ENCODE measurements around the gene ZNF827. TPM values are rescaled to one million over a fixed set of nuclear protein-coding genes. Genes with fewer than 3 reads are reported as not detected.
A peak's percentile ranks its signal among the peaks of the same experiment; 100 is the strongest.

Gene ZNF827
- total and polyA plus RNA-seq, 5 donors: 4.8 to 18.4 (median 15.5) TPM

- Histone ChIP-seq H3K4me1 (ENCODE audit: control insufficient read depth, insufficient read depth, low read length) (peaks cover 24% of the 10 kb centered on the region), H3K27me3 (ENCODE audit: control insufficient read depth, insufficient read depth) (no peaks in the 10 kb centered on the region), H3K27ac (ENCODE audit: low read length) (peak overlapping the region; percentile 96), H3K9me3 (ENCODE audit: control insufficient read depth, low read length) (no peaks in the 10 kb centered on the region), H3K4me3 (ENCODE audit: low read length) (peak overlapping the region; percentile 65)
- 51% methylated on average over 14 of the region's 14 CpGs for WGBS
- no peak for ATAC-seq
- intact Hi-C loops (cut with DNase I): loop anchor here in 2 of 4 donors (5.0 to 10.0 kb wide), 4 partner anchors 83 to 203 kb away; partner anchors contain the start of gene ZNF827 (in 2 of the 2)
- peak in 1 of 3 donors; percentile 24 for DNase-seq
Measured at GRCh38 chr4:145732001-145732815, 206.4 kb downstream of the ZNF827 start.

GRCh38 chr4:145731028-145731427, 207.6 kb downstream of the ZNF827 start:
- 73% methylated on average over 1 of the region's 1 CpG for WGBS
- Histone ChIP-seq H3K4me1 (ENCODE audit: control insufficient read depth, insufficient read depth, low read length) (peaks cover 19% of the 10 kb centered on the region), H3K27me3 (ENCODE audit: control insufficient read depth, insufficient read depth) (no peaks in the 10 kb centered on the region)

DNA sequence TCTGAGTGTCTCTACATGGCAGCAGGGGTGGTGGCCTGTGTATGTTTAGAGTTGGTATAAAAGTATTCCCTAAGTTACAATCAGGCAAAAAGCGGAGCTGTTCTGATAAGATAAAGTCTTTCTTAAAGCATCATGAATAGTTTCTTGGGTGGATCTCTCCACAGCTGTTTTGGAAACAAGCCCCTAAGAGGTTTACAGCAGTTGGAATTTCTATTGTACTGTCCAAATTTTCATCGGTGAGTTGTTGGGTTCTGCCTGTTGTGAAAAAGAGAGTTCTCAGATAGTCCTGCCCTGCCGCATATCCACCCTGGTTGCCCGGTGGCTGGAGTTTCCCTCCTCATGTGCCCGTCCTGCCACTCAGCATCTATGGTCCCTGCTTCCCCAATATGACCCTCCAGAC, 208.6 kb downstream of the ZNF827 start:
- DNase-seq (no peak), ATAC-seq (no peak)
- H3K27me3 ChIP-seq (ENCODE audit: control insufficient read depth, insufficient read depth): no peaks in the 10 kb centered on the region
- no peak overlapping the region for H3K27ac ChIP-seq (ENCODE audit: low read length)
- WGBS: 61% methylated on average over 5 of the region's 5 CpGs
- intact Hi-C loops (cut with DNase I): loop anchor here in 2 of 4 donors (5.0 to 10.0 kb wide), 4 partner anchors 85 to 205 kb away; partner anchors contain the start of gene ZNF827 (in 2 of the 2)
- H3K4me3 ChIP-seq (ENCODE audit: low read length): no peak overlapping the region
- peaks cover 11% of the 10 kb centered on the region for H3K4me1 ChIP-seq (ENCODE audit: control insufficient read depth, insufficient read depth, low read length)
- no peaks in the 10 kb centered on the region for H3K9me3 ChIP-seq (ENCODE audit: control insufficient read depth, low read length)

More at GRCh38 chr4:145731028-145731427, 207.6 kb downstream of the ZNF827 start:
- no peaks in the 10 kb centered on the region for H3K9me3 ChIP-seq (ENCODE audit: control insufficient read depth, low read length)
- intact Hi-C loops (cut with DNase I): loop anchor here in 2 of 4 donors (5.0 to 10.0 kb wide), 4 partner anchors 84 to 204 kb away; partner anchors contain the start of gene ZNF827 (in 2 of the 2)
- no peak for ATAC-seq
- no peak overlapping the region for H3K27ac ChIP-seq (ENCODE audit: low read length)
- no peak overlapping the region for H3K4me3 ChIP-seq (ENCODE audit: low read length)
- no peak for DNase-seq

GRCh38 chr4:145723336-145723735, 215.3 kb downstream of the ZNF827 start:
- intact Hi-C loops (cut with DNase I): no loop called here
- WGBS: 95% methylated on average over 2 of the region's 2 CpGs
- no peak for ATAC-seq

GRCh38 chr4:145722561-145722960, 216.1 kb downstream of the ZNF827 start:
- Histone ChIP-seq H3K27ac (ENCODE audit: low read length) (no peak overlapping the region), H3K9me3 (ENCODE audit: control insufficient read depth, low read length) (no peaks in the 10 kb centered on the region), H3K27me3 (ENCODE audit: control insufficient read depth, insufficient read depth) (no peaks in the 10 kb centered on the region), H3K4me1 (ENCODE audit: control insufficient read depth, insufficient read depth, low read length) (peaks cover 2% of the 10 kb centered on the region), H3K4me3 (ENCODE audit: low read length) (no peak overlapping the region)
- DNase-seq: no peak
- ATAC-seq: no peak
- 98% methylated on average over 1 of the region's 1 CpG for WGBS
- intact Hi-C loops (cut with DNase I): no loop called here

More at GRCh38 chr4:145723336-145723735, 215.3 kb downstream of the ZNF827 start:
- H3K27ac ChIP-seq (ENCODE audit: low read length): no peak overlapping the region
- H3K27me3 ChIP-seq (ENCODE audit: control insufficient read depth, insufficient read depth): no peaks in the 10 kb centered on the region
- H3K4me1 ChIP-seq (ENCODE audit: control insufficient read depth, insufficient read depth, low read length): peaks cover 2% of the 10 kb centered on the region
- no peaks in the 10 kb centered on the region for H3K9me3 ChIP-seq (ENCODE audit: control insufficient read depth, low read length)
- no peak for DNase-seq
- H3K4me3 ChIP-seq (ENCODE audit: low read length): no peak overlapping the region

GRCh38 chr4:145720656-145721055, 218.0 kb downstream of the ZNF827 start:
- 87% methylated on average over 3 of the region's 3 CpGs for WGBS
- Histone ChIP-seq H3K9me3 (ENCODE audit: control insufficient read depth, low read length) (no peaks in the 10 kb centered on the region), H3K4me1 (ENCODE audit: control insufficient read depth, insufficient read depth, low read length) (peaks cover 2% of the 10 kb centered on the region), H3K27ac (ENCODE audit: low read length) (no peak overlapping the region), H3K27me3 (ENCODE audit: control insufficient read depth, insufficient read depth) (no peaks in the 10 kb centered on the region), H3K4me3 (ENCODE audit: low read length) (no peak overlapping the region)
- no peak for ATAC-seq
- DNase-seq: no peak
- intact Hi-C loops (cut with DNase I): no loop called here

DNA sequence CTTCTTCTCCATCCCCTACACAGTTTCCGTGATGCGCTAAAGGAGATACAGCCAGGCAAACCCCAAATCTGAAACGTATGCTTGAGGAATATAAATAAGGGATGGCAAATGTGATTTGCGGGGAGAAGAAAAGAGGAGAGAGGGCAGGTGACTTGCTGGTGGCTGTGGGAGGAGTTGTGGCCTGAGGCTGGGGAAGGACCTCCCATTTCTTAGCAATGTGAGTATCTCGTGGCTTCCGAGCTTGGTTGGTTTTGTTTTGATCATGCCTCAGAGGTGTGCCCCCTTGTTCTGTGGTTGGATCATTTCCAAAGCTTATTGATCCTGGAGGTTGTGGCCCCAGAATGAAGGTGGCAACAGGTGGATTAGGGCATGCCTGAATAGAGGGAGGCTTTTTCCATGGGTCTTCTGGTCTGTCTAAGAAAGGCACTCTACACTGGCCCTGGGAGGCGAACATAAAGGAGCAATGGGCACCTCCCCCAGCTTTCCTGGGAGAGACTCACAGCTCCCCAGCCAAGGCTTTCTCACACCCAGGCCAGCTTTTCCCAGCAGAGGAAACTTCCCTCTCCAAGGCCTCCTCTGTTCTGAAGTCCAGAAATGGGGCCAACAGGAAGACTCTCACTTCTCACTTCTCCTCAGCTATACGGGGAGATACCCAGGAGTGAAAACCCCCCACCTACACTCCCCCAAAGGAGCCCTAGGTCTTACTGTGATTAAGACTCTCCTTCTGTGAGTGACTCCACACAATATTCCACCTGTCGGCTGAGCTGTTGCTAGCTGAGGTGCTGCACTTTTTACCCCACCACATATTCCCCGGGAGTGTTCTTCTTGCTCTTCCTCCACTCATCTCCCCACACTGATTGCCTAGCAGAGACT, 218.6 kb downstream of the ZNF827 start:
- no peak for DNase-seq
- no peak for ATAC-seq
- Histone ChIP-seq H3K27me3 (ENCODE audit: control insufficient read depth, insufficient read depth) (no peaks in the 10 kb centered on the region), H3K27ac (ENCODE audit: low read length) (no peak overlapping the region), H3K4me1 (ENCODE audit: control insufficient read depth, insufficient read depth, low read length) (peaks cover 2% of the 10 kb centered on the region), H3K4me3 (ENCODE audit: low read length) (no peak overlapping the region), H3K9me3 (ENCODE audit: control insufficient read depth, low read length) (no peaks in the 10 kb centered on the region)
- WGBS: 71% methylated on average over 10 of the region's 10 CpGs
- intact Hi-C loops (cut with DNase I): no loop called here

GRCh38 chr4:145716661-145717200, 221.9 kb downstream of the ZNF827 start:
- intact Hi-C loops (cut with DNase I): no loop called here
- no peaks in the 10 kb centered on the region for H3K27me3 ChIP-seq (ENCODE audit: control insufficient read depth, insufficient read depth)
- H3K4me3 ChIP-seq (ENCODE audit: low read length): no peak overlapping the region
- no peak for DNase-seq
- no peak for ATAC-seq
- H3K9me3 ChIP-seq (ENCODE audit: control insufficient read depth, low read length): no peaks in the 10 kb centered on the region
- H3K27ac ChIP-seq (ENCODE audit: low read length): no peak overlapping the region
- 85% methylated on average over 1 of the region's 1 CpG for WGBS
- H3K4me1 ChIP-seq (ENCODE audit: control insufficient read depth, insufficient read depth, low read length): peaks cover 2% of the 10 kb centered on the region

- Histone ChIP-seq H3K9me3 (ENCODE audit: control insufficient read depth, low read length) (peaks cover under 1% of the 10 kb centered on the region), H3K4me1 (ENCODE audit: control insufficient read depth, insufficient read depth, low read length) (peaks cover 2% of the 10 kb centered on the region), H3K4me3 (ENCODE audit: low read length) (no peak overlapping the region), H3K27ac (ENCODE audit: low read length) (no peak overlapping the region), H3K27me3 (ENCODE audit: control insufficient read depth, insufficient read depth) (no peaks in the 10 kb centered on the region)
- ATAC-seq (no peak), DNase-seq (no peak)
- 54% methylated on average over 3 of the region's 3 CpGs for WGBS
- intact Hi-C loops (cut with DNase I): no loop called here
Measured at GRCh38 chr4:145716200-145716599, 222.4 kb downstream of the ZNF827 start.

DNA sequence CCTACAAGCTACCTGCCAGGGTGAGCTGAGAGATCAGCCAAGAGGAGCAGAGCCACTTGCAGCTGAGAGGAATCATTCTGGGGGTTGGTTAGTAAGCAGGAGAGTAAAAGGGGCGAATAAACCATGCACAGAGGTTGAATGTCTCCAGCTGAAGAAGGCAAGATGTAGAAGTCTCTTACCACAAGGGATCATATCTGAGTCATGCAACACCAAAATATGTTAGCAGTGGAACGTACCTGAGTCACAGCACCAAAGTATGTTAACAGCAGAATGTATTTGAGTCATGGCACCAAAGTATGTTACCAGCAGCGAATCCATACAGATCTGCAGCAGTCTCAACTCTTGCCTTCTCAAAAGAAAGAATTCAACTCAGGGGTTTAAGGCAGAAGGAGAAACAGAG, 228.8 kb downstream of the ZNF827 start:
- WGBS: 92% methylated on average over 3 of the region's 3 CpGs
- ATAC-seq (no peak), DNase-seq (no peak)
- Histone ChIP-seq H3K27ac (ENCODE audit: low read length) (no peak overlapping the region), H3K4me1 (ENCODE audit: control insufficient read depth, insufficient read depth, low read length) (no peaks in the 10 kb centered on the region), H3K9me3 (ENCODE audit: control insufficient read depth, low read length) (peaks cover 1% of the 10 kb centered on the region), H3K4me3 (ENCODE audit: low read length) (no peak overlapping the region), H3K27me3 (ENCODE audit: control insufficient read depth, insufficient read depth) (no peaks in the 10 kb centered on the region)
- intact Hi-C loops (cut with DNase I): no loop called here
